Left renal pelvis (tissue), 4 donors: Measurements from ENCODE around the gene ECI1. TPM values are rescaled to one million over a fixed set of nuclear protein-coding genes. Genes with fewer than 3 reads are reported as not detected.

ENCODE experiments used
- DNase-seq, 4 donors: peaks; one replicate each; pipeline ENCODE4 v3.0.0-alpha.2; 2013; ENCODE audit warnings: low read depth in 4 of 4, low spot score in 3 of 4
- polyA plus RNA-seq, 4 donors: library from polyadenylated mRNA; unstranded; fragments of 120-200 nt; gene quantifications; one replicate each; pipeline ENCODE4 v1.2.1, GENCODE V29; 2013; ENCODE audit not compliant: insufficient read length in 4 of 4

The ECI1 gene
- polyA plus RNA-seq = 10 to 100 TPM; 30.5 to 89.5 (median 58.5) TPM

GRCh38 chr16:2251296-2252111 is at the start of gene ECI1:
Gene ECI1 (minus strand): TSS chr16:2251587. CDS start chr16:2251566, 21 bp downstream.
- peak; percentile 79 to 85 (median 82) for DNase-seq

GRCh38 chr16:2299915-2300192 is 48.5 kb upstream of the ECI1 start:
- no peak for DNase-seq

DNA sequence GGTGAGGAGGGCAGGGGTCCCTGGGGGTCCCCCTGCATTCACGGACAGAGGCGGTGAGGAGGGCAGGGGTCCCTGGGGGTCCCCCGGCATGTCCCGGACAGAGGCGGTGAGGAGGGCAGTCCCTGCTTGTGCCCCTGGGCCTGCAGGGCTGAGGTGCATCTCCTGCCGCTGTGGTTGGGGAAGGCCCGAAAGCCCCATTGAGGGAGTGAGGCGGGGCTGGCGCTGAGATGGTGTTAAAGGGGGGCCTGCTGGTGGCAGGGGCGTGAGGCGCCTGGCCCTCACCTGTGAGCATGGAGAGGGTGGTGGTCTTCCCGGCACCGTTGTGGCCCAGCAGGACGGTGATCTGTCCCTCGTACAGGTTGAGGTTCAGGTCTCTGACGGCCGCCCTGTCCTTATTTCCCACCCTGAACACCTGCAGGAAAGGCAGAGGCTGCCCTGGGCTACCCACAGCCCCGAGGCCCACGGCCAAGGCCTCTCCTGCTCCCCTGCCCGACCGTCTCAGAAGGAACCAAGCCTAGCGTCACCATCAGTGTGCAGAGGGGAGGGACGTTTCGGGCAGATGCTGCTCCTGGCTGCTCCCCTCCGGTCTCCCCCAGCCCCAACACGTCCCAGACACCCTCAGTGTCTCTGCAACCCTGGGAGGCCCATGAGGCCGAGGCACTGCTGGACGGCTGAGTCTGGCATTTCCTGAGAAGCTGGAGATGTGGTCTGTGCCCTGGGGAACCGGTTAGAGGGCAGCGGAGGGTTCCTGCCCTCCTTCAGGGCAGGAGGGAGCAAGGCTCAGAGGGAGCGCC is 47.9 kb upstream of the ECI1 start:
- DNase-seq = no peak

- DNase-seq = no peak
Measured at GRCh38 chr16:2298621-2299020, 47.2 kb upstream of the ECI1 start.

- DNase-seq = no peak
Measured at GRCh38 chr16:2297506-2297860, 46.1 kb upstream of the ECI1 start.

DNA sequence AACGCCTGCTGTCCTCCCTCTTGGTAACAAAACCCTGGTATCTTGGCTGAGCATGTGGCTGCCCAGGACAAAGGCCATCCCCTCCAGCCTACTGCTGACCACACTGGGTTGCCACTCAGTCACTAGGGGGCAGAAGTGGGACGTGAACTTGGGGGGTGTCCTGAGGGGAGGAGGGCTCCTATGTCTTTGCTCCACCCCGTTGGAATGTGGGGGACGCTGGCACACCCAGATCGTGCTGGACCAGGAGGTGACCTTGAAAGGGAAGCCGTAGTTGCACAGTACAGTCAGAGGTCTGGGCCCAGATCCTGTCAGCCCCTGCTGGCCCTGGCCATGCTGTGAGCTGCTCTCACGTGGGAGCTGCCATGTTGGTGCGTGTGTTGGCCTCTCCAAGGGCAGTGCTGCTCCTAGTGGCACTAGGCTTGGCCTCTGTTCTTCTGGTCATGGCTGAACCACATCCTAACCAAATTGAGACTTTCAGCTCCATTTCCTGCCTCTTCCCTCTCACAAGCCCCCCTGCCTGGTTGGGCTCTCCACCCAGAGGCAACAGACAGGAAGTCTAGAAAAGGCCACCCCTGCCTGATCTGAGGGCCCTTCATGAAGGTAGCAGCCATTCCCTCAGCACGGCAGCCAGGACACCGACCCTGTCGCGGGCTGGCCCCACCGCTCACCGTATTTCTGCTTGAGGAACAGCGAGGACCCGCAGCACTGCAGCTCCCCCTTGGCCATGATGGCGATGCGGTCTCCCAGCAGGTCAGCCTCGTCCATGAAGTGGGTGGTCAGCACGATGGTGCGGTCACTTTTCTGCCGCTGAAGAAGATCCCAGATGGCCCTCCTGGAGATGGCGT is 45.5 kb upstream of the ECI1 start:
- DNase-seq = no peak

GRCh38 chr16:2295056-2295798 is 43.8 kb upstream of the ECI1 start:
- no peak for DNase-seq

- DNase-seq = no peak
Measured at GRCh38 chr16:2292221-2292620, 40.8 kb upstream of the ECI1 start.

- no peak for DNase-seq
Measured at GRCh38 chr16:2289282-2289681, 37.9 kb upstream of the ECI1 start.

GRCh38 chr16:2288726-2289125 is 37.3 kb upstream of the ECI1 start:
- DNase-seq = no peak

DNA sequence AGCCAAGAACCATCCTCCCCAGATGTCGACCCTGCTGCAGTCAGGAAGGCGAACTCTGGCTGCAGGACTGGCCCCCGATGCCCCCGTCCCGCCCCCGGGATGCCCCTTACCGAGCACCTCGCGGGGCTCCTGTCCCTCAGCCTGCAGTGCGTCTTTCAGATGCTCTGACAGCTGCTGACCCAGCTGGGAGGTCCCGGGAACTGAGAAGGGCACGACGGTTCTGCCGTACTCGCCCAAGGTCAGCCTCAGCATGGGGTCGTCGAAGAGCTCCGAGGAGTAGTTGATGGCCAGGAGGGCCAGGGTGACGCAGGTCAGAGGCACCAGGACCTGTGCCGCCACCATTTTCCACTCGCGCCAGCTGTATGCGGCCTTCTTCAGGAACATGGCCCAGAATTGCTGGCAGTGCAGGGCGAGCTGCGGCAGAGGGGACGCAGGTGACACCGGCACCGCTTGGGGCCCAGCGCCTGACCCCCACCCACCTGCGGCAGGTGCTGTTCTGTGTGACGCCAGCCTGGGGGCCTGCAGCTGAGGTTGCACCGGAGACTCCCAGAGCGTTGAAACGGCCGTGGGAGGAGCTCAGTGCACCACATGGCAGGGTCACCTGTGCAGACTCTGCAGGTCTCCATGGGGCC is 36.6 kb upstream of the ECI1 start:
- DNase-seq = no peak

- no peak for DNase-seq
Measured at GRCh38 chr16:2286550-2286949, 35.2 kb upstream of the ECI1 start.

DNA sequence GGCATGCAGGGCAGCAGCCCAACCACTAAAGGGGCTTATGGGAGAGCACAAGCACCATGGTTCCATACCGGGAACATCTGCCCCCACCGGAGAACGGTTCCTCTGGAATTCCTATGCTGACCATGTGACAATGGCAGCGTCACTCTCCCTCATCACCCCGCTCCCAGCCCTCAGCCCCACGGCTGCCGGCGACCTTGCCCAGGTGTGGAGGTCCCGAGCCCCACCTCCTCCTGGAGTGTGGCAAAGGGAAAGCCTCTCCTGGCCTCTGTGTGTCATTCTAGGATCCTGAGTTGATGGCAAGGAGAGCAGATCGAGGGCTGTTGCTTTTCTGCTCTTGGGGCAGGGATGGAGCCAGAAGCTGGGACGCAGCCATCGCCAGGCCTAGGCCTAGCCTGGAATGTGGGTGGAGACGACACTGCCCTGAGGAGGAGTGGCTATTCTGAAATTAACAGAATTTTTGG is 34.4 kb upstream of the ECI1 start:
- DNase-seq = no peak

GRCh38 chr16:2284797-2285576 is 33.6 kb upstream of the ECI1 start:
- no peak for DNase-seq

GRCh38 chr16:2284001-2284770 is 32.8 kb upstream of the ECI1 start:
- DNase-seq = no peak

GRCh38 chr16:2282866-2283555 is 31.6 kb upstream of the ECI1 start:
- DNase-seq = no peak

- DNase-seq = no peak
Measured at GRCh38 chr16:2282262-2282661, 30.9 kb upstream of the ECI1 start.

- DNase-seq = no peak
Measured at GRCh38 chr16:2280981-2281542, 29.7 kb upstream of the ECI1 start.
